Mammary epithelial cell (primary cell): ENCODE results near the gene RRAGD.

Source experiments
- EZH2 ChIP-seq: IDR thresholded peaks from 2 replicates; pipeline ENCODE4 v1.6.1; 2012; ENCODE audit warnings: low read length, inconsistent platforms, borderline replicate concordance
- TF ChIP-seq, protein P1 (sequence below), 2 donors: IDR thresholded peaks in 1 of 2; conservative IDR thresholded peaks in 1 of 2; 2 replicates each; pipeline ENCODE4 v1.5.1; 2011 to 2012; ENCODE audit warnings: inconsistent platforms in 2 of 2, low read length in 2 of 2, mild to moderate bottlenecking in 2 of 2, control low read depth in 1 of 2, low read depth in 1 of 2; ENCODE audit not compliant: insufficient read depth in 1 of 2; ENCODE audit errors: extremely low read depth in 1 of 2

DNA sequence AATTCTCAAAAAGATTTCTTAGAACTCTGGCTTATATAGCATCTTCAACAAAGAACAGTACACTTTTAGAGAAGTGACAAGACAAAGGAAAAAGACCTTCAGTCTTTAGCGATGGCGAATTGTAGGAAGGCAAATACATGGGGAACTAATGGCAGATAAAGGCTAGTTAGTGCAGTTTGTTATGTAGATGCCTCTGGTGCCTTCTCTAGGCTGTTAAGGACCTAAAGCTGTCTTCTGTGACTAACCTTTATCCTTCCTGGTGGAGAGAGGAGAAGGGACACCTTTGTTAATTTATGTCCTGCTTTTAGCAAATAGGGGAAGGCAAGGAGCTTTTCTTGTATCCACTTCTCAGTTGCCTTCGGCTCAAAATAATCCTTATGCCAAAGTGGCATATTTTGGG, 28.1 kb upstream of the RRAGD start:
- TF ChIP-seq, protein P1, sequence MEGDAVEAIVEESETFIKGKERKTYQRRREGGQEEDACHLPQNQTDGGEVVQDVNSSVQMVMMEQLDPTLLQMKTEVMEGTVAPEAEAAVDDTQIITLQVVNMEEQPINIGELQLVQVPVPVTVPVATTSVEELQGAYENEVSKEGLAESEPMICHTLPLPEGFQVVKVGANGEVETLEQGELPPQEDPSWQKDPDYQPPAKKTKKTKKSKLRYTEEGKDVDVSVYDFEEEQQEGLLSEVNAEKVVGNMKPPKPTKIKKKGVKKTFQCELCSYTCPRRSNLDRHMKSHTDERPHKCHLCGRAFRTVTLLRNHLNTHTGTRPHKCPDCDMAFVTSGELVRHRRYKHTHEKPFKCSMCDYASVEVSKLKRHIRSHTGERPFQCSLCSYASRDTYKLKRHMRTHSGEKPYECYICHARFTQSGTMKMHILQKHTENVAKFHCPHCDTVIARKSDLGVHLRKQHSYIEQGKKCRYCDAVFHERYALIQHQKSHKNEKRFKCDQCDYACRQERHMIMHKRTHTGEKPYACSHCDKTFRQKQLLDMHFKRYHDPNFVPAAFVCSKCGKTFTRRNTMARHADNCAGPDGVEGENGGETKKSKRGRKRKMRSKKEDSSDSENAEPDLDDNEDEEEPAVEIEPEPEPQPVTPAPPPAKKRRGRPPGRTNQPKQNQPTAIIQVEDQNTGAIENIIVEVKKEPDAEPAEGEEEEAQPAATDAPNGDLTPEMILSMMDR (conservative IDR thresholded peaks at IDR 0.05 in 1 of 2, IDR thresholded peaks at IDR 0.05 in 1 of 2; ENCODE audit: extremely low read depth in 1 of 2, insufficient read depth in 1 of 2, low read depth in 1 of 2, low read length in 2 of 2) = no peak
- TF ChIP-seq EZH2 = no peak
